Measurements from ENCODE around the gene HOMER3. TPM values are rescaled to one million over a fixed set of nuclear protein-coding genes. Genes with fewer than 3 reads are reported as not detected.
A peak's percentile ranks its signal among the peaks of the same experiment; 100 is the strongest.

Gene HOMER3
- total and polyA plus RNA-seq, 9 of the 15 experiments (the other 6 are each of a cell fraction or from before 2014, with no cell fraction given): 1.3 to 5.1 (median 3.7) TPM; not detected in 2

- TF ChIP-seq ZNF407 (IDR thresholded peaks at IDR 0.05; ENCODE audit: low read depth): no peak
Observed at GRCh38 chr19:18949858-18950257, 8.8 kb upstream of the HOMER3 start (continued).

- in situ Hi-C loops (cut with MboI) (no loop called here), intact Hi-C loops (cut with micrococcal nuclease) (no loop called here)
- 16% methylated on average over 5 of the region's 5 CpGs for WGBS (ENCODE audit: insufficient coverage, low coverage, missing lambda C conversion rate)
- Histone ChIP-seq H3K27me3 (ENCODE audit: control insufficient read depth in 2 of 2, insufficient read depth in 2 of 2, low read length in 2 of 2) (peaks cover 0 to 21% of the 10 kb centered on the region in 2 experiments; a peak in 1 of 5 replicates), H3K9me1 (ENCODE audit: control insufficient read depth, insufficient read depth, low read length) (no peaks in the 10 kb centered on the region), H3K9ac (ENCODE audit: insufficient read depth in 1 of 2, low read depth in 2 of 2, low read length in 2 of 2) (peak overlapping the region in 1 of 2 experiments; percentile 45; a peak in 2 of 4 replicates), H3K9me3 (replicated peaks; ENCODE audit: control insufficient read depth, insufficient read depth, low read depth, low read length) (no peaks in the 10 kb centered on the region), H3K27ac (ENCODE audit: extremely low read depth, low read depth, low read length) (no peak overlapping the region), H3K4me3 (no peak overlapping the region), H3K79me2 (ENCODE audit: control insufficient read depth, insufficient read depth, low read length) (no peaks in the 10 kb centered on the region), H3K36me3 (ENCODE audit: control insufficient read depth, insufficient read depth, low read length) (no peaks in the 10 kb centered on the region), H2AFZ (ENCODE audit: low read depth, low read length) (no peak overlapping the region), H3K4me2 (ENCODE audit: insufficient read depth, low read length) (no peak overlapping the region), H4K20me1 (replicated peaks; ENCODE audit: control insufficient read depth, insufficient read depth, low read length) (no peaks in the 10 kb centered on the region; the same call in none of the 2 replicates), H3K4me1 (replicated peaks in 1 of 2; ENCODE audit: control insufficient read depth in 2 of 2, insufficient read depth in 2 of 2, low read length in 2 of 2) (peaks cover 0 to 8% of the 10 kb centered on the region in 2 experiments; a peak in 2 of 5 replicates)
- TF ChIP-seq VEZF1 (CRISPR knock-in tag; IDR thresholded peaks at IDR 0.05) (no peak), ZFP36 (IDR thresholded peaks at IDR 0.05; ENCODE audit: low read depth, low read length, partially characterized antibody) (peak; percentile 57)
- ATAC-seq (no peak), FAIRE-seq (no peak), DNase-seq (ENCODE audit: extremely low read depth in 1 of 4, low spot score in 3 of 4) (no peak)
- no TSS peak for BruUV-seq (replicated peaks)
- POLR2A ChIA-PET: interaction anchor here (0.9 kb wide), 1 partner anchor 9 kb away, joined by 4 read pairs; no protein-coding TSS in a partner anchor
- CTCF ChIA-PET (ENCODE audit: low intra/inter-chr PET ratio): no interaction called here
Observed at GRCh38 chr19:18948976-18949356, 7.9 kb upstream of the HOMER3 start.
